Fibroblast of skin of abdomen (primary cell): ENCODE measurements around the gene RMND1. TPM values are rescaled to one million over a fixed set of nuclear protein-coding genes. Genes with fewer than 3 reads are reported as not detected.
"Not testable (repeated sequence)": the region's sequence is repeated elsewhere in the genome, so short reads cannot be mapped to it uniquely, and the experiment has no call there.

Experiments
- DNase-seq: peaks from one replicate; pipeline ENCODE4 v3.0.0-alpha.2; 2013
- polyA plus RNA-seq, 2 experiments: library from polyadenylated mRNA; unstranded; fragments of 120-200 nt; gene quantifications; one replicate each; pipeline ENCODE4 v1.2.1, GENCODE V29; 2013; ENCODE audit not compliant: insufficient read length in 2 of 2

The RMND1 gene
- polyA plus RNA-seq (2013, experiment 1 of 2; ENCODE audit: insufficient read length): 25.5 TPM
- 24.7 TPM for polyA plus RNA-seq (2013, experiment 2 of 2; ENCODE audit: insufficient read length)

- DNase-seq: peak; percentile 100
Measured at GRCh38 chr6:151451950-151452749, at the start of gene RMND1. Gene RMND1, minus strand, starts transcription at chr6:151452126. Its CDS starts 6,315 bp downstream, at chr6:151445811.

- DNase-seq: no peak
Measured at GRCh38 chr6:151499551-151499950, 47.6 kb upstream of the RMND1 start.

GRCh38 chr6:151498327-151498726 is 46.4 kb upstream of the RMND1 start:
- peak; percentile 8 for DNase-seq

- no peak for DNase-seq
Measured at GRCh38 chr6:151497905-151498304, 46.0 kb upstream of the RMND1 start.

GRCh38 chr6:151495380-151495779 is 43.5 kb upstream of the RMND1 start:
- no peak for DNase-seq

GRCh38 chr6:151494936-151495320 is 43.0 kb upstream of the RMND1 start:
- DNase-seq: peak; percentile 28

GRCh38 chr6:151494235-151494935 is 42.5 kb upstream of the RMND1 start:
- DNase-seq: peak; percentile 49

GRCh38 chr6:151493804-151494234 is 41.9 kb upstream of the RMND1 start, which contains the start of gene CCDC170:
Gene CCDC170, plus strand, starts transcription at chr6:151494017. Its CDS starts 112 bp downstream, at chr6:151494129.
- DNase-seq: peak; percentile 6

GRCh38 chr6:151493161-151493803 is 41.4 kb upstream of the RMND1 start:
- no peak for DNase-seq

- no peak for DNase-seq
Measured at GRCh38 chr6:151490996-151491395, 39.1 kb upstream of the RMND1 start.

GRCh38 chr6:151488226-151488625 is 36.3 kb upstream of the RMND1 start:
- peak; percentile 29 for DNase-seq

- no peak for DNase-seq
Measured at GRCh38 chr6:151483994-151484393, 32.1 kb upstream of the RMND1 start.

- DNase-seq: peak; percentile 55
Measured at GRCh38 chr6:151482290-151482689, 30.4 kb upstream of the RMND1 start.

GRCh38 chr6:151481786-151482185 is 29.9 kb upstream of the RMND1 start:
- DNase-seq: no peak

- DNase-seq: no peak
Measured at GRCh38 chr6:151478670-151479069, 26.7 kb upstream of the RMND1 start.

GRCh38 chr6:151477726-151478125 is 25.8 kb upstream of the RMND1 start:
- no peak for DNase-seq

- DNase-seq: peak; percentile 48
Measured at GRCh38 chr6:151475653-151476523, 24.0 kb upstream of the RMND1 start.

GRCh38 chr6:151464702-151465101 is 12.8 kb upstream of the RMND1 start:
- DNase-seq: no peak

- DNase-seq: no peak
Measured at GRCh38 chr6:151461673-151462072, 9.7 kb upstream of the RMND1 start.

- DNase-seq: not testable (repeated sequence)
Measured at GRCh38 chr6:151455751-151456398, 3.9 kb upstream of the RMND1 start.

GRCh38 chr6:151452750-151453427 is 963 bp upstream of the RMND1 start:
- no peak for DNase-seq
